ENCODE measurements around the gene RRP1B.

The RRP1B gene

GRCh38 chr21:43652616-43653015 lies 6.7 kb upstream of the RRP1B start:
- H4K20me1 ChIP-seq = no peaks in the 10 kb centered on the region
- H3K4me2 ChIP-seq = peak overlapping the region; percentile 48
- H3K9ac ChIP-seq = no peak overlapping the region
- no peaks in the 10 kb centered on the region for H3K27me3 ChIP-seq
- H3K4me3 ChIP-seq = no peak overlapping the region
- peaks cover 23% of the 10 kb centered on the region for H3K4me1 ChIP-seq
- no peaks in the 10 kb centered on the region for H3K9me3 ChIP-seq
- no peak overlapping the region for H3K27ac ChIP-seq
- no peaks in the 10 kb centered on the region for H3K36me3 ChIP-seq
- no peak for TF ChIP-seq Cebpa-rat (IDR thresholded peaks at IDR 0.05)

- Histone ChIP-seq H4K20me1 (no peaks in the 10 kb centered on the region), H3K9me3 (no peaks in the 10 kb centered on the region), H3K27ac (no peak overlapping the region), H3K27me3 (no peaks in the 10 kb centered on the region), H3K4me3 (no peak overlapping the region), H3K4me2 (no peak overlapping the region), H3K36me3 (no peaks in the 10 kb centered on the region), H3K4me1 (peaks cover 33% of the 10 kb centered on the region), H3K9ac (no peak overlapping the region)
- TF ChIP-seq Cebpa-rat (IDR thresholded peaks at IDR 0.05) = no peak
Measured at GRCh38 chr21:43653626-43654025, 5.7 kb upstream of the RRP1B start.

DNA sequence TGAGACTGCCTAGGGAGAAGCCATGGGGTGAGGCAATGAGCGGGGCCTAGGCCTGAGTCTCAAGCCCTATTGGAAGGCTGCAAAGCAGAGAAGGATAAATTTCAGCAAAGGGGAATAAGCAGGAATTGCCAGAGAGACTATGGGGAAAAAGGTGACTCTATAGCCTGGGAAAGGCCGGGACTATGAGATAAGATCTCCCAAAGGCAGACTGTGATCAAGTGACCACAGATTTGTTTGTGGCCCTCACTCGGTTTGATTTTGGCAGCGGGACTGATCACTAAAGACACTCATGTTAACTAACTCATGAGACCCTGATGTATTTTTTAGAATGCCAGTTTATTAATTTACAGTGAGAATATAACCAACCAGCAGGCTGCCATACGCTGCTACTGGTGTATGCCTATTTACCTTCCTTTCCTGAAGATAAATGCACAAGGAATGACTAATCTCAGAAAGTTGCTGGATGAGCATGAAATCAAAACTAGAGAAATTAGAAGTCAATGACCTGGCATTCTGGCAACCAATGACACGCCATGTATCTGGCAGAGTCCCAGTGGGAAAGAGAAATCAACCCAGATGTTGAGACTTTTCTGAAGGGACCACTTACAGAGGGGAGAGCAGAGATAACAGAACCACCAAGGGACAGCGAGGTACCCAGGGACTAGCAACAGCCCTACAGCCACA lies 4.4 kb upstream of the RRP1B start:
- Histone ChIP-seq H3K36me3 (no peaks in the 10 kb centered on the region), H3K9ac (no peak overlapping the region), H3K4me2 (no peak overlapping the region), H3K4me1 (peaks cover 39% of the 10 kb centered on the region), H4K20me1 (no peaks in the 10 kb centered on the region), H3K27ac (no peak overlapping the region), H3K4me3 (no peak overlapping the region), H3K27me3 (no peaks in the 10 kb centered on the region), H3K9me3 (no peaks in the 10 kb centered on the region)
- no peak for TF ChIP-seq Cebpa-rat (IDR thresholded peaks at IDR 0.05)

GRCh38 chr21:43657355-43658087 lies 1.8 kb upstream of the RRP1B start:
- no peak for TF ChIP-seq Cebpa-rat (IDR thresholded peaks at IDR 0.05)
- H3K4me2 ChIP-seq = peak overlapping the region; percentile 87
- peaks cover 48% of the 10 kb centered on the region for H3K4me1 ChIP-seq
- H3K27me3 ChIP-seq = no peaks in the 10 kb centered on the region
- H3K36me3 ChIP-seq = peaks cover 15% of the 10 kb centered on the region
- no peak overlapping the region for H3K9ac ChIP-seq
- H4K20me1 ChIP-seq = peaks cover 21% of the 10 kb centered on the region
- no peaks in the 10 kb centered on the region for H3K9me3 ChIP-seq
- no peak overlapping the region for H3K4me3 ChIP-seq
- H3K27ac ChIP-seq = no peak overlapping the region

GRCh38 chr21:43658088-43658741 lies 1.1 kb upstream of the RRP1B start:
- peak overlapping the region; percentile 92 for H3K27ac ChIP-seq
- H3K9me3 ChIP-seq = no peaks in the 10 kb centered on the region
- peaks cover 22% of the 10 kb centered on the region for H3K36me3 ChIP-seq
- H3K9ac ChIP-seq = no peak overlapping the region
- peaks cover 44% of the 10 kb centered on the region for H3K4me1 ChIP-seq
- peak overlapping the region; percentile 87 for H3K4me2 ChIP-seq
- no peaks in the 10 kb centered on the region for H3K27me3 ChIP-seq
- H4K20me1 ChIP-seq = peaks cover 28% of the 10 kb centered on the region
- TF ChIP-seq Cebpa-rat (IDR thresholded peaks at IDR 0.05) = no peak
- no peak overlapping the region for H3K4me3 ChIP-seq

GRCh38 chr21:43658769-43659135 lies 608 bp upstream of the RRP1B start:
- Histone ChIP-seq H3K9me3 (no peaks in the 10 kb centered on the region), H3K27ac (peak overlapping the region; percentile 92), H3K36me3 (peaks cover 27% of the 10 kb centered on the region), H3K9ac (peak overlapping the region; percentile 95; the same call in 1 of the 2 replicates), H4K20me1 (peaks cover 33% of the 10 kb centered on the region), H3K4me2 (peak overlapping the region; percentile 87), H3K4me3 (peak overlapping the region; percentile 92; the same call in 1 of the 2 replicates), H3K27me3 (no peaks in the 10 kb centered on the region), H3K4me1 (peaks cover 44% of the 10 kb centered on the region)
- TF ChIP-seq Cebpa-rat (IDR thresholded peaks at IDR 0.05) = no peak

DNA sequence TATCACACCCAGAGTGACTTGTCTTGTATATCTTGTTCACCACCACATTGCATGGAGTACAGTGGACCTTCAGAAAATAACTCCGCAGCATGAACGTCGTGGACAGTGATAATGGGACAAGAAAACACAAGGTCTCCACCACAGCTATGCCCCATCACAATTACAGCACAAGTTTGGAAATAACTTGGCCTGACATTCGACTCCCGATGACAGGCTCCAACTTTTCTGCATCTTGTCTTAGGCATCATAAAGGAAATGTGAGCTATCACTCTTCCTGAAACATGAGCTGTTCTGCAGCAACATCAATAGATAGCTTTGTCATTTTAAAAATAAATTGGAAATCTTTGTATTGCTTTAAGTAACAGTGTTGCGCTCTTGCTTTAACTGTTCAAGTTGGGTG lies 2.9 kb downstream of the RRP1B start:
- no peak overlapping the region for H3K27ac ChIP-seq
- H3K4me3 ChIP-seq = no peak overlapping the region
- no peaks in the 10 kb centered on the region for H3K27me3 ChIP-seq
- H3K4me1 ChIP-seq = peaks cover 54% of the 10 kb centered on the region
- H3K4me2 ChIP-seq = no peak overlapping the region
- peaks cover 9% of the 10 kb centered on the region for H3K9me3 ChIP-seq
- peaks cover 62% of the 10 kb centered on the region for H3K36me3 ChIP-seq
- no peak for TF ChIP-seq Cebpa-rat (IDR thresholded peaks at IDR 0.05)
- no peak overlapping the region for H3K9ac ChIP-seq
- peaks cover 69% of the 10 kb centered on the region for H4K20me1 ChIP-seq

DNA sequence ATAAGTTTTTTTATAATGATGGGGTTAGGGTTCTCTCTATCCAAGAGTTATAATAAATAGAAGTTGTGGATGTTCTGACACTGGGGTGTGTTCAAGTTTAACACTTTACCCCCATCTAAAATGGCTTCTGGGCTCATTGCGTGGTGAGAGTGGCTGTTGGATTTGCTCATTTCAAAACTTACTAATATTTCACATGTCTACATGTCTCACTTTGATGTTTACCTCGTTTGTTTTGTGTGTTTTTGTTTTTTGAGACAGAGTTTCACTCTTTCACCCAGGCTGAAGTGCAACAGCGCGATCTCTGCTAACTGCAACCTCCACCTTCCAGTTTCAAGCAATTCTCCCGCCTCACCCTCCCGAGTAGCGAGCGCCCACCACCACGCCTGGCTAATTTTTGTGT lies 3.7 kb downstream of the RRP1B start:
- Histone ChIP-seq H3K9ac (no peak overlapping the region), H3K27me3 (no peaks in the 10 kb centered on the region), H3K4me1 (peaks cover 54% of the 10 kb centered on the region), H3K27ac (no peak overlapping the region), H3K4me2 (no peak overlapping the region), H3K36me3 (peaks cover 63% of the 10 kb centered on the region), H3K4me3 (no peak overlapping the region), H4K20me1 (peaks cover 76% of the 10 kb centered on the region), H3K9me3 (peaks cover 9% of the 10 kb centered on the region)
- no peak for TF ChIP-seq Cebpa-rat (IDR thresholded peaks at IDR 0.05)

GRCh38 chr21:43664358-43664757 lies 5.0 kb downstream of the RRP1B start:
- Histone ChIP-seq H3K27ac (no peak overlapping the region), H3K36me3 (peaks cover 70% of the 10 kb centered on the region), H4K20me1 (peaks cover 89% of the 10 kb centered on the region), H3K27me3 (no peaks in the 10 kb centered on the region), H3K4me2 (no peak overlapping the region), H3K9ac (no peak overlapping the region), H3K9me3 (peaks cover 9% of the 10 kb centered on the region), H3K4me3 (no peak overlapping the region), H3K4me1 (peaks cover 43% of the 10 kb centered on the region)
- no peak for TF ChIP-seq Cebpa-rat (IDR thresholded peaks at IDR 0.05)

DNA sequence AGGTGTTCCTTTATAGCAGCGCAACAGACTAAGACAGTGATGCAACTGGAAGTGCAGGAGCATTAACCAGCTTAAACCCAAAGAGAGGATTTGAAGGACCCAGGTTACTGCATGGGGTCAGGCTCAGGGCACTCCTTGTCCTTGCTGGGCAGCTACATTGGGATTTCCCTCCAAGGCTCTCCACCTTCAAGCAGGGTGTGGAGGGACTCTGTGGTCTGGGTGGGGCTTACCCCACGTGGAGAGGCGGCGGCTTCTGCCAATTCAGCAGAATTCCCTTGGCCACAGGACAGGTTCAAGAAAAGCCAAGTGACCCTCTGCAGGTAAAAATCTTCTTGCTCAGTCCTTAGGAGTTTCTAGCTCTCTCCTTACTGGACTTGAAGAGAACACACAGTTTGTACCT lies 6.5 kb downstream of the RRP1B start:
- no peak overlapping the region for H3K4me2 ChIP-seq
- no peak overlapping the region for H3K27ac ChIP-seq
- peaks cover 37% of the 10 kb centered on the region for H3K4me1 ChIP-seq
- no peak for TF ChIP-seq Cebpa-rat (IDR thresholded peaks at IDR 0.05)
- H3K36me3 ChIP-seq = peaks cover 86% of the 10 kb centered on the region
- no peak overlapping the region for H3K4me3 ChIP-seq
- H3K9ac ChIP-seq = no peak overlapping the region
- H4K20me1 ChIP-seq = peaks cover 100% of the 10 kb centered on the region
- H3K9me3 ChIP-seq = peaks cover 9% of the 10 kb centered on the region
- H3K27me3 ChIP-seq = no peaks in the 10 kb centered on the region
